ENCODE results near the gene AHRR. TPM values are rescaled to one million over a fixed set of nuclear protein-coding genes. Genes with fewer than 3 reads are reported as not detected.

The AHRR gene
- total RNA-seq, 1 donor from 2014 or later = 1.4 TPM

DNA sequence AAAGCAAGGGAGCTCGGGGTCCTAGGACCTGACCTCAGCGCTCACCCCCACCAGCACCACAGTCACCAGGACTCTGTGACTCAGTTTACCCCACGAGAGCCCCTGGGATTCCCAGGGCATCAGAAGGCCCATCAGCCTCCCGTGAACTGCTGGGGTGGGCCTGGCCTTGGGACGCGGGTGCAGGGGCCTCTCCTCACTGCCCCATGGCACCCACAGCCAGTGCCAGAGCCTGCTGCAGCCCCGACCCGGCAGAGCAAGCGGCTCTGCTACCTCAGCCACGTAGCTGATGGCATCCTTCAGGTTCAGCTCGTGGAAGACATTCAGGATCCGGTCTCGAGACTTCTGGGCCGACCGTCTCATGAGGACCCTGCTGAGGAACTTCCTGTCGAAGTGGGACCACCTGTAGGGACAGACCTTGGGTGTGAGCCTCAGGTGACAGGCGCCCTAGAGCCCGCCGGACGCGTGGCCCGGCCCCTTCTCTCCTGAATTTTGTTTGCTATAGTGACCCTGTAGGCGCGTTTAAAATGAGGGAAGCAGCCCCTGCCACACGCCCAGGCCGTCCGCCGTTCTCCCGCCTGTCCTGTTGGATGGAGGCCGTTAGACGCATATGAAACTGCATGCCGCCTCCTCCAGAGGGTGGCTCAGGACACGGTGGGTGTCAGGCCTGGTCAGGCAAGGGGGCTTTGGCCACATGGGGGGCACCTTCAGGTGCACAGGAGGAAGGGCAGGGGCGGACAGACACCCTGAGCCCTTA, 158.2 kb downstream of the AHRR start:
- H3K36me3 ChIP-seq = no peaks in the 10 kb centered on the region
- intact Hi-C loops (cut with micrococcal nuclease) = no loop called here
- no peak for DNase-seq
- H3K9me3 ChIP-seq (replicated peaks) = no peaks in the 10 kb centered on the region
- H3K27ac ChIP-seq (replicated peaks) = no peak overlapping the region
- H3K4me3 ChIP-seq = no peak overlapping the region
- H3K27me3 ChIP-seq (ENCODE audit: low read depth) = peaks cover 95% of the 10 kb centered on the region
- H3K4me1 ChIP-seq = peaks cover 9% of the 10 kb centered on the region
- no peak for TF ChIP-seq CTCF (IDR thresholded peaks at IDR 0.05; ENCODE audit: borderline replicate concordance)

GRCh38 chr5:481347-481746, 159.8 kb downstream of the AHRR start:
- no peak for DNase-seq

GRCh38 chr5:482021-482420, 160.5 kb downstream of the AHRR start:
- Histone ChIP-seq H3K4me3 (no peak overlapping the region), H3K27me3 (ENCODE audit: low read depth) (peaks cover 91% of the 10 kb centered on the region), H3K36me3 (no peaks in the 10 kb centered on the region), H3K4me1 (peaks cover 12% of the 10 kb centered on the region), H3K9me3 (replicated peaks) (no peaks in the 10 kb centered on the region), H3K27ac (replicated peaks) (no peak overlapping the region)
- no peak for TF ChIP-seq CTCF (IDR thresholded peaks at IDR 0.05; ENCODE audit: borderline replicate concordance)
- intact Hi-C loops (cut with micrococcal nuclease) = no loop called here
- no peak for DNase-seq

More at GRCh38 chr5:481347-481746, 159.8 kb downstream of the AHRR start:
- TF ChIP-seq CTCF (IDR thresholded peaks at IDR 0.05; ENCODE audit: borderline replicate concordance) = no peak
- intact Hi-C loops (cut with micrococcal nuclease) = no loop called here
- Histone ChIP-seq H3K27me3 (ENCODE audit: low read depth) (peaks cover 95% of the 10 kb centered on the region), H3K4me1 (peaks cover 12% of the 10 kb centered on the region), H3K4me3 (no peak overlapping the region), H3K27ac (replicated peaks) (no peak overlapping the region), H3K9me3 (replicated peaks) (no peaks in the 10 kb centered on the region), H3K36me3 (no peaks in the 10 kb centered on the region)

DNA sequence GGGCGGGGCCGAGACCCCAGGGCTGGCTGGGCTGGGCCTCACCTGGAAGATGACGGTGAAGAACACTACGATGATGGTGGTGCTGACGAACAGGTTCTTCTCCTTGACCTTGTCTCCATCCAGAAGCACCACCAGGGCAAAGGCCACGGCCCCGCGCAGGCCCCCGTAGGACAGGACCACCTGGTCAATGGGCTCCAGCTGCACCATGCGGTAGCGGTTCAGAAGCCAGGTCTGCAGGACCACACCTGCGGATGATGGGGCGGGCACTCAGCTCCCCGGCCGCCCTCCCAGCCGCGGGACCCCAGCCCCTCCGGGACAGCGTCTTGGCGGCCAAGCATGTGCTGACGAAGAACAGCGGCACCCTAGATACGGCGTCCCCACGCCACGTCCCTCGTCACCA, 161.0 kb downstream of the AHRR start:
- Histone ChIP-seq H3K27ac (replicated peaks) (no peak overlapping the region), H3K27me3 (ENCODE audit: low read depth) (peaks cover 87% of the 10 kb centered on the region), H3K4me1 (peaks cover 12% of the 10 kb centered on the region), H3K4me3 (no peak overlapping the region), H3K36me3 (no peaks in the 10 kb centered on the region), H3K9me3 (replicated peaks) (no peaks in the 10 kb centered on the region)
- no peak for TF ChIP-seq CTCF (IDR thresholded peaks at IDR 0.05; ENCODE audit: borderline replicate concordance)
- no peak for DNase-seq
- intact Hi-C loops (cut with micrococcal nuclease) = no loop called here

- no peak for TF ChIP-seq CTCF (IDR thresholded peaks at IDR 0.05; ENCODE audit: borderline replicate concordance)
- H3K36me3 ChIP-seq = no peaks in the 10 kb centered on the region
- no peak overlapping the region for H3K27ac ChIP-seq (replicated peaks)
- peaks cover 12% of the 10 kb centered on the region for H3K4me1 ChIP-seq
- intact Hi-C loops (cut with micrococcal nuclease) = no loop called here
- H3K4me3 ChIP-seq = no peak overlapping the region
- H3K9me3 ChIP-seq (replicated peaks) = no peaks in the 10 kb centered on the region
- peaks cover 84% of the 10 kb centered on the region for H3K27me3 ChIP-seq (ENCODE audit: low read depth)
- no peak for DNase-seq
Observed at GRCh38 chr5:483011-483410, 161.5 kb downstream of the AHRR start.
